CD4-positive, alpha-beta T cell treated with Interleukin-4 for 4 hours (primary cell): Measurements from ENCODE around the gene TMEM35A.
"Not testable (repeated sequence)": the region's sequence is repeated elsewhere in the genome, so short reads cannot be mapped to it uniquely, and the experiment has no call there.

Source experiments
- DNase-seq: peaks from one replicate; pipeline ENCODE4 v3.0.0-alpha.2; 2020

Gene TMEM35A

DNA sequence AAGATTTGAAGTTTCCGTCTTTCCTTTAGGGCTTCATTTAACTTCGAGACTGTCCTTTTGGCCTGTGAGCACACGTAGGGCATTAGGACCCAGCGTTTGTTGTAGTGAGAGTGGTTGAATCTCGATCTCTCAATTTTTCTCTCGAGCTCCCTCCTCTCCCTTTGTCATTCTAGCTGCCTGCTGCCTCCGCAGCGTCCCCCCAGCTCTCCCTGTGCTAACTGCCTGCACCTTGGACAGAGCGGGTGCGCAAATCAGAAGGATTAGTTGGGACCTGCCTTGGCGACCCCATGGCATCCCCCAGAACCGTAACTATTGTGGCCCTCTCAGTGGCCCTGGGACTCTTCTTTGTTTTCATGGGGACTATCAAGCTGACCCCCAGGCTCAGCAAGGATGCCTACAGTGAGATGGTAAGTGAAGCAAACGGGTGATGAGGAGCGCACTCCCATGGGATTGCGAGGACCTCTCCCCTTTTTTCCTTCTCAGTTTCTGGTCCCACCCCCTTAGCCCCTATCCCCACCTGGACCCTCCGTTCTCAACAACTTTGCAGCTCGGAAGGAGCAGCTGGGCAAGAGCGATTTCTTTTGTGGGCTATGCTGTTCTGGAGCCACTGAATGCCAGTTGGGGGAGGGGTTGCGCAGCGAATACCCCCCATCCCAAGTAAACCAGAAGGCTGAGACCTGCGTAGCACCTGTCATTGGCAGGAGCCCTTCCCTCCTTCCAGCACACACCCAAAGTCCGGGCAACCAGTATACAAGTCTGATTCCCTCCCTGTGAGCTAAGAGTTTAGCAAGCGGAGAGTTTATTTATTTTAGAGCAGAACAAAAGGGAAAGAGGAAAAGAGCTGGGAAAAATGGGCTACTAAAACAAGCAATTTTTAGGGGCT is at the start of gene TMEM35A:
Gene TMEM35A, plus strand, starts transcription at position 164 of the 883 bp plus-strand sequence. Its CDS starts 124 bp downstream, at position 288.
- DNase-seq: no peak

DNA sequence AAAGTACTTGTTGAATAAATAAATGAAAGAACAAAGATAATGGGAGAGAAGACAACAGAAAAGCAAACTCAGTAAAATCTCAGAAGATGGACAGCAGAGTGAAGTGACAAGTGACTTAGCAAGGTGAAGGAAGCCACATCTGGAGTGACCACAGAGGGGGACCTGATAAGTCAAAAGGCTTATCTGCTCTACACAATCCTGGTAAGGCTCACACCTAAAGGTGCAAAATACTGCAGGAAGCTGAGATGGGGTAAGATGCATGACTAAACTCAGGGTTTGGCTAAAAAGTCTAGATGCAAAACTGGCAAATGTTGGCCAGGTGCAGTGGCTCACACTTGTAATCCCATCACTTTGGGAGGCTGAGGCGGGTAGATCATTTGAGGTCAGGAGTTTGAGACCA is 49.0 kb upstream of the TMEM35A start:
- DNase-seq: no peak

GRCh38 chrX:101037231-101037630 is 41.4 kb upstream of the TMEM35A start:
- DNase-seq: no peak

DNA sequence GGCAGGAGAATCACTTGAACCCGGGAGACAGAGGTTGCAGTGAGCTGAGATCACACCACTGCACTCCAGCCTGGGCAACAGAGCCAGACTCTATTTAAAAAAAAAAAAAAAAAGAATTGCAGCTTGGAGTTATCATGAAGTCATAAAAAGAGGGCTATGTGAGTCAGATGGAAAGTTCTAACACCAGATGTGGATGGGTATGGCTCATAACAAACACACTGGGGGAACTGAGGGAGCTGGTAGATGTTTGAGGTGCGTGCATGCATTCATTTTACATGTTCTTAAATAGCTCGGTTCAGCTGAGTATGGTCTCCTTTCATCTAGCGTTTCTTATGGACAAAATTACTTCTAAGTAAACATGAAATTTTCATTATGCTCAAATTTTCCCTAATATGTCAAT is 38.5 kb upstream of the TMEM35A start:
- DNase-seq: no peak

DNA sequence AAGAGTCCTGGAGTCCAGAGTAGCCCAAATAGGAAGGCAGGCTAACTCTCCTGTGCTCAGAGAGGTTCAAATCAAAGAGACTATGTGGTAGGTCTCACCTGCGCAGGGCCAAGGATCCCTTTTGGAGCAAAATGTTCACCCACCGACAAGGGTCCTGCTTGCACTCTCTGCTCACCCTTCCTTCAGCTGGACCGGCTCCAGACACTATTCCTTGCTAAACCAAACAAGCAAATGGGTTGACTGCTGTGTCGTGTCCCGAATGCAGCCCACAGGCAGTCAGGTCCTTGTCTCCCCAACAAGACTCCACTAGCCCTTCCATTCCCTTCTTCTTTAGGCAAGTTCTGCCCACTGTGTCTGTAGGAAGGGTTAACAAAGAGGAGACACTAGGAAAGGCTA is 27.5 kb upstream of the TMEM35A start:
- no peak for DNase-seq

- DNase-seq: peak; percentile 84
These were observed 27.0 kb upstream of the TMEM35A start, which contains the start of gene TRMT2B for GRCh38 chrX:101051549-101052302. TRMT2B (minus strand) TSS chrX:101052111; CDS start chrX:101042289, 9,822 bp downstream.

- DNase-seq: not testable (repeated sequence)
These were observed 22.1 kb upstream of the TMEM35A start for GRCh38 chrX:101056551-101056950.

DNA sequence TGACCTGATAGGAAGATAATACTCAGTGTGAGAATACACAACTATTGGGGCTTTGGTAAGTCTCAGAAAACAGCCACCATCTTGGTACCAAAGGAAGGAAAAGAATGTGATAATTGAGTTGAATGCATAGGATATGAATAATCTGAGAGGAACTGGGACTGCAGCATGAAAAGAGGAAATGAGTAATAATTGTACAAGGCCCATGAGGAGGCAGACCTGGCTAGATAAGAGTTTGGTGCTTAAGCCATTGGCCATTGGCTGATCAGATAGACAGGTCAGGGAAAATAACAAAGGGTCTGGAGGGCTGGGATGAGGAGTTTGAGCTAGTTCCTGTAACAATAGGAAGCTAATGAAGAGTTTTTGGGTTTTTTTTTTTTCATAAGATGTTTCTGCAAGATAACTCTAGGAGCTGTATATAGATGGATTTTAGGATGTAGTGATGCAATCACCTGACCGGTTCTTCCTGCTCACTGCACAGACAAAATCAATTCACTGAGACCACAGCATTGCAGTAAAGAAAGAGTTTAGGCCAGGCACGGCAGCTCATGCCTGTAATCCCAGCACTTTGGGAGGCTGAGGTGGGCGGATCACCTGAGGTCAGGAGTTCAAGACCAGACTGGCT is 21.5 kb upstream of the TMEM35A start:
- DNase-seq: no peak

DNA sequence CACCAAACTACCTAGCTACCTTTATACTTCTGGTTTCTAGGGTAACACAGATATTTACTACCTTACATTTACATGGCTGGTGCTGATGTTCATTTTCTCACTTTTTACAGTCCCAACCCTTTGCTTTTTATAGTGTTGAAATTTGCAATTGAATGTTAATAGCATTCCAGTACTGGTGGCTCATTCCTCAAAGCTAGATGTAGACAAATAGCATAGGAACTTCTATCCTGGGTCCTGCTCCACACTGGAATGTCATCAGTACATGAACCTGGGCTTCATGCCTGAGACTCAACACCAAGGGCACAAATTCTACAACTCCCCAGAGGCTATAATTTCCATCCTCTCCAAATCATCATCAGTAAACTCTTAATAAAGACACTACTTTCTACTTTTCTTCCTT is 16.5 kb upstream of the TMEM35A start:
- no peak for DNase-seq

- DNase-seq: no peak
These were observed 7.1 kb upstream of the TMEM35A start for GRCh38 chrX:101071582-101071981.

GRCh38 chrX:101079736-101080270 is 1.1 kb downstream of the TMEM35A start:
- DNase-seq: no peak

GRCh38 chrX:101080326-101081124 is 1.8 kb downstream of the TMEM35A start:
- DNase-seq: no peak

GRCh38 chrX:101081231-101081630 is 2.6 kb downstream of the TMEM35A start:
- no peak for DNase-seq

- no peak for DNase-seq
These were observed 13.1 kb downstream of the TMEM35A start for GRCh38 chrX:101091817-101092216.

DNA sequence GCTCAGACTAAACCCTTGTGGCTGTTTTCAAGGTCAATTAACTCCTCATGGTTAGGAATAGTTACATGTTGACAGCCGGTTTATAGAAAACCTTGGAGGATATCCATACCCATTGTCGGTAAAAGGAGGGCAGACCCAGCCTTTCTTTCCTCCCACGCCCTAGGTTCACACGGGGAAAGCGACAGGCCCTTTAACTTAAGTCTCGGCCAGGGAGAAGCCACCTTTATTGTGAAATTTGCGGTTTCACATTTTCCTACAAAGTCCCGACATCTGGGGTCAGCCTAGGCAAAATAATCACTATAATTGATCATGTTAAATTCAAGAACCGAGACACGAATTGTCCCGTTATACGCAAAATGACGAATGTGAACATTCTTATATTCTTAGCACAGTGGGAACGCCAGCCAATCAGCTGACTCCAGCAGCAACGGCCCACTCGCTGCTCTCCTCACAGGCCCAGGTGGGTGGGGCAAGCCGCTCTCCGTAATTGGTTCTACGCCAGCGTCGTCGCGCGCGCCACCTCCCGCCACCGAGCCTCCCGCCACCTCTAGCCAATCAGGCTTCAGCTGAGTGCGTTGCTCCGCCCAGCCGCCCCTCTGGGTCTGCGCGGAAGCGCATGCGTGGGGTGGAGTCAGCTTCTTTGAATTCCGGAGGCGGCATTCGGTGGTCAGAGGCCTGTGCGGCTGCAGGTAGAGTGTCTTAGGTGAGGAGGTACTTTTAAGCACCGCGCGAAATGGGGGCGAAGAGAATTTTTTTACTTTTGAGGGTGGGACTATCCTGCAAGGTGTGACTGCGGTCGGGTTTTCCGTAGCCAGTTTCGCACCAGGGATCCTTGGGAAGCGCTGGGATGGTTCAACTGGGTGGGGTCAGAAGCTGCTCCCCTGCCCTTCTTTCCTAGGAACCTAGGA is 19.1 kb downstream of the TMEM35A start, which contains the start of gene CENPI:
Gene CENPI, plus strand, starts transcription at position 659 of the 908 bp plus-strand sequence. CDS start 2,867 bp downstream, outside the sequence.
- peak; percentile 95 for DNase-seq

DNA sequence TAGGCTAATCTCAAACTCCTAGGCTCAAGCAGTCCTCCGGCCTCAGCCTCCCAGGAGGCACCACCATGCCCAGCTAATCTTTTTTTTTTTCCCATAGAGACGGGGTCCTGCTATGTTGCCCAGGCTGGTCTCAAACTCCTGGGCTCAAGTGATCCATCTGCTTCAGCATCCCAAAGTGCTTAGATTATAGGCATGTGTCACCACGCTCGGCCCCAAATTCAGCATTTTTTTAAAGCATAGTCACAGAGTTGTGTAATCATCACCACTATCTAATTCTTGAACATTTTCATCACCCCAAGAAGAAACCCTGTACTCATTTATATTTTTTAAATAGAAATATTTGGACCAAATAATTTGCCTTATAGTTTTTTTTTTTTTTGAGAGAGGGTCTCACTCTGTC is 29.6 kb downstream of the TMEM35A start:
- DNase-seq: no peak

- no peak for DNase-seq
These were observed 39.0 kb downstream of the TMEM35A start for GRCh38 chrX:101117701-101118100.

GRCh38 chrX:101136235-101136634 is 57.6 kb downstream of the TMEM35A start:
- no peak for DNase-seq
